IPS-NIHi11 (cell line): ENCODE data around the gene CBLC.

Source experiments
- DNase-seq: peaks from one replicate; pipeline ENCODE4 v3.0.0; 2012; ENCODE audit warnings: mixed read lengths, low spot score

Gene CBLC

DNA sequence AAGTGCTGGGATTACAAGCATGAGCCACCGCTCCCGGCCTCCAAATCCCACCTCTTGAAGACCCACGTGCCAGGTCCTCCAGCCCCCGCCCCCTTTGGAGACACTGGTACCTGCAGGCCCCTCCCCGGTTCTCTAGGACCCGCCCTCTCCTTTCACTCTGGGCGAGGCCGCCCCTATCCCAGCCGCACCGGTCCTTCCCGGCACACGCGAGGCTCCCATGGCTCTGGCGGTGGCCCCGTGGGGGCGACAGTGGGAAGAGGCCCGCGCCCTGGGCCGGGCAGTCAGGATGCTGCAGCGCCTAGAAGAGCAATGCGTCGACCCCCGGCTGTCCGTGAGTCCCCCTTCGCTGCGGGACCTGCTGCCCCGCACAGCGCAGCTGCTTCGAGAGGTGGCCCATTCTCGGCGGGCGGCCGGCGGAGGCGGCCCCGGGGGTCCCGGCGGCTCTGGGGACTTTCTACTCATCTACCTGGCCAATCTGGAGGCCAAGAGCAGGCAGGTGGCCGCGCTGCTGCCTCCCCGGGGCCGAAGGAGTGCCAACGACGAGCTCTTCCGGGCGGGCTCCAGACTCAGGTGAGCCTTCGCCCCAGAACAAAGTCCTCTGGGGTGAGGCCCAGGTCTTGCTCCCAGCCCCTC is at the start of gene CBLC:
Gene CBLC, plus strand, starts transcription at position 176 of the 633 bp plus-strand sequence. Its CDS starts 42 bp downstream, at position 218.
- DNase-seq = peak; percentile 95

DNA sequence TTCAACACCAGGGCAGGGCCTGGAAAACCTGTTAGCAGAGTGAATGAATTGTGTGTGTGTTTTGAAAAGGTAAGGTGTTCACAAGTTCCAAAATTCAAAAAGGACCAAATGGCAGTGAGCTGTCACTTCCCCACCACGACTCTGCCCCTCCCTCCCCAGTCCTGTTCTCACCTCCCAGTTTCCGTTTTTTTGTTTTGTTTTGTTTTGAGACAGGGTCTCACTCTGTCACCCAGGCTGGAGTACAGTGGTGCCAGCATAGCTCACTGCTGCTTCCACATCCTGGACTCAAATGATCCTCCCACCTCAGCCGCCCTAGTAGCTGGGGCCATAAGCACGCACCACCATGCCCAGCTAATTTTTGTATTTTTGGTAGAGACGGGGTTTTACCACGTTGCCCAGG is 49.5 kb upstream of the CBLC start:
- no peak for DNase-seq

GRCh38 chr19:44729516-44730033 is 48.1 kb upstream of the CBLC start:
- no peak for DNase-seq

DNA sequence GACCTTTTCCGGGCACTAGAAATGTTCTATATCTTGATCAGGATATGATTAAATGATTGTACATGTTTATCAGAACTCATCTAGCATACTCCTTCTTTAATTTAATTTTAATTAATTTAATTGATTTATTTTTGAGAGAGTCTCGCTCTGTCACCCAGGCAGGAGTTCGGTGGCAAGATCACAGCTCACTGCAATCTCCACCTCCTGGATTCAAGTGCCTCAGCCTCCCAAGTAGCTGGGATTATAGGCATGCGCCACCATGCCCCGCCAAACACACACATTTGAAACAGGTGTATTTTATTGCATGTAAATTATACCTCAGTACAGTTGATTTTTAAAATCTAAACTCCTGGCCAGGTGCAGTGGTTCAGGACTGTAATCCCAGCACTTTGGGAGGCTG is 46.6 kb upstream of the CBLC start:
- DNase-seq = no peak

GRCh38 chr19:44731622-44732021 is 46.1 kb upstream of the CBLC start:
- no peak for DNase-seq

DNA sequence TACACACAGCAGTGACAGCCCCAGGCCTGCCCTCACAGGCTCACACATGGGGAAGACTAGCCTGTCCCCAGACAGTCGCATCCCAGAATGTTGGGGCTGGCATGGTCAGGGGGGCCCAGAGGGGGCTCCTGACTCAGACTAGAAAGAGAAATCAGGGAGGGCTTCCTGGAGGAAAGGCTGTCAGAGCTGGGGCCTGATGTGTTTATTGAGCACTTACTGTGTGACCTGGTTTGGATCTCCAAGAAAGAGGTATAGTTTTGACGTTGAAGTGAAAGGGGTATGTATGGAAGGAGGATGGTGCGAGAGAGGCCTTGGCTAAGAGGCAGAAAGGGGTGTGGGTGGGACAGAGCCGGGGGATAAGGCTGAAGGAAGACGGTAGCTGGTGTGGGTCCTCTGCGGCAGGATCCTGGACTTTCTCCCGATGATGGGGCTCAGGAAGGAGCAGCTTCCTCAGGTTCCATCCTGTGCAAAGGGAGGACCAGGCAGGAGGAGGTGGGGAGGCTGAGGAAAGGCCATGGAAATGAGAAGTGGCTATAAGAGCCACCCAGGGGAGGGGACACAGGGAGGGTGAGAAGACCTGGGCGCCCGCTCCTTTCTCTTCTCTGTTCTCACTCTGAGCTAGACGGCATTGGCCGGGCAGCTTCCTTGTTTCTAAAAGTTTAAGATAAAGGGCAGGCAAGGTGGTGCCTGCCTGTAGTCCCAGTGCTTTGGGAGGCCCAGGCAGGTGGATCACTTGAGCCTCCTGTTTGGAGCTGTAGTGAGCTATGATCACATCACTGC is 45.3 kb upstream of the CBLC start:
- no peak for DNase-seq

DNA sequence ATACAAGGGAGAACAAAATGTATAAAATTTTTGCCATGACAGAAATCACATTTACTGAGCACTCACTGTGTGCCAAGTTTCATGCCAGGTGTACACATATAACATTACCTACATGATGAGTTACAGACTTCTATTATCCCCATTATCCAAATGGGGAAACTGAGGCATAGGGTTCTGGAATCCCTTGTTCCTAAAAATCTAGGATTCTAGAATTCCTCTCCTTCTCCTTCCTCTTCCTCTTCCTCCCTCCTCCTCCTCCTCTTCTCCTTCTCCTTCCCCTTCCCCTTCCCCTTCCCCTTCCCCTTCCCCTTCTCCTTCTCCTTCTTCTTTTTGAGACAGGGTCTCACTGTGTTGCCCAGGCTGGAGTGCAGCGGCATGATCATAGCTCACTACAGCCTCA is 43.3 kb upstream of the CBLC start:
- DNase-seq = no peak

DNA sequence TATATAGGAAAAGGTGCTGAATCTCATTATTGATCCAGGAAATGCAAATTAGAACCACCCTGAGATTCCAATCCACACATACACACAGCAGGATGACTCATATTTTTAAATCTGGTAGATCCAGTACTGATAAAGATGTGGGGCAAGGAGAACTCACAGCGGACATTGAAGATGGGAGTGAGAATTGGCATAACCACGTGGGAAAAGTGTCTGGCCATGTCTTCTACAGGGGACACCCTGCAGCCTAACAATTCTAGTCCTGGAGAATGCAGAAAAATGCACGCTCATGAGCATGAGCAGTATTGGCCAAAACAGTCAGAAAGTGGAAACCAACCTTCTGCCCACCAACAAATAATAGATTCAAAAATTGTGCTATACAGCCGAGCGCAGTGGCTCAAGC is 42.7 kb upstream of the CBLC start:
- DNase-seq = no peak

DNA sequence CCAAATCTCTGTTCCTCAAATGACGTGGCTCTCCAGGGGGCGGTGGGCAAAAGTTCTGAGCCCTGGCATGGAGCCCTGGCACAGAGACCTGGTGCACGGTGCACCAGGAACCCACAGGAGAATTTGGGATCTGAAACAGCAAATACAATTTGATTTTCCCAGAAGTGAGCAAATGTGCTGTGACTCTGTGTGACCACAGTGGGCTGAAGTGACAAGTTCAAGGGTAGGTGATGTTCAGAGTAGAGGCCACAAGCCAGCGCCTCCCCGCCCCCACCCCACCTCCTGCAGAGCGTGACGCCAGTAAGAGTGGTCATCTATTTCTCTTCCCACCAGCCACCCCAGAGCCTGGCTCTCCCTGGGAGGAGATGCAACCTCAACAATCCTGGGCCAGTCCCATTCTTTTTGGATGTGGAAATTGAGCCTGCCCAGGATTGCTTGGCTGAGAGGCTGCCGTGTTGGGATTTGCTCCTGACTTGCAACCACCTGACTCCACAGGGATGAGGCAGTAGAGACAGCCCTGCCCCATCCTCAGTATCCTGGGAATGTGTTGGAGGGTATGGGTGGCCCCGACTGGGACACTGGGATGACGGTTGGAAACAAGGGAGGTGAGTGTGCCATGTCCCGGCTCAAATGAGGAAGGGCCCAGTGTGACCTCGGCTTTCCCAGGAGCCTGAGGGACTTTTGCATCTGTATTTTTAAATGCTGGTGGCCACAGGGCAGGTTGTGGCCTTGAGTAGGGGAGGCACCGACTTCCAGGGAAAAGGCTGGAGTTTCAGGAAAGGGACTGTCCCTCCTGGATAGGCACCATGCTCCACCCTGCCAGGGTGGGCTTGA is 40.2 kb upstream of the CBLC start:
- no peak for DNase-seq

DNA sequence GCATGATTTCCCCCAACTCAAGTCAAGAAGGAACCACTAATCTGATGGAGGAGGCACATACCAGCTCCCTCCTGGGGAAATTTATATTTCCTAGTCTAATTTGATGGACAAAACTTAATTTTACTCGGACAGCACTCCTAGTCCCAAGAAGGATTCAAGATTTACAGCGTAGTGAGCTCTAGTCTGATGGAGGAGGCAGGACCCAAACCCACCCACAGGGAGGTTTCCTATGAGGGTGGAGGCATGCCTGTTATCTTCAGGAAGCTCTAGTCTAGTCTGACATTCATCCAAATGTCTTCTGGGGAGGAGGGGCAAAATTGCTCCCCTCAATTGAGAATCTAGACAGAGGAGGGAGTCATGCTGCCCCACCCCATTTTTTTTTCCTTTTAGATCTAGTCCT is 39.6 kb upstream of the CBLC start:
- DNase-seq = no peak

- no peak for DNase-seq
Observed at GRCh38 chr19:44738603-44739558, 38.8 kb upstream of the CBLC start.

DNA sequence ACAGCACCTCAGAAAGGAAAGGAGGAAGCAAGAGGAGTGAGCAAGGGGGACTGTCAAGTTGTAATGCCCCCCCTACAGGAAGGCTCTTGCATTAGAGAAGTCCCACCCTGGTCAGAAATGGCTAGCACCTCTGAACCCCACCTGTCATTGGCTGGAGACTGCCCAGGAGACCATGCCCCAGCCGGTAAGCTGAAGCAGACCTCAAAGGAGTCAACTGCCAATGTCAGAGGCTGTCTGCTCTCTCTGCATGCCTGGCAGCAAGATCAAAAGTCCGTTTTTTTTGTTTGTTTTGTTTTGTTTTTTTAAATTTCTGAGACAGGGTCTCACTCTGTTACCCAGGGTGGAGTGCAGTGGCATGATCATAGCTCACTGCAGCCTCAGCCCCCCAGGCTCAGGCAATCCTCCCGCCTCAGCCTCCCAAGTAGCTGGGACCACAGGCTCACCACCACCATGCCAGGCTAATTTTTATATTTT is 37.3 kb upstream of the CBLC start:
- DNase-seq = no peak

GRCh38 chr19:44741258-44741731 is 36.4 kb upstream of the CBLC start:
- DNase-seq = no peak

- DNase-seq = peak; percentile 69
Observed at GRCh38 chr19:44741841-44742329, 35.8 kb upstream of the CBLC start.

- DNase-seq = no peak
Observed at GRCh38 chr19:44742330-44743061, 35.2 kb upstream of the CBLC start.

DNA sequence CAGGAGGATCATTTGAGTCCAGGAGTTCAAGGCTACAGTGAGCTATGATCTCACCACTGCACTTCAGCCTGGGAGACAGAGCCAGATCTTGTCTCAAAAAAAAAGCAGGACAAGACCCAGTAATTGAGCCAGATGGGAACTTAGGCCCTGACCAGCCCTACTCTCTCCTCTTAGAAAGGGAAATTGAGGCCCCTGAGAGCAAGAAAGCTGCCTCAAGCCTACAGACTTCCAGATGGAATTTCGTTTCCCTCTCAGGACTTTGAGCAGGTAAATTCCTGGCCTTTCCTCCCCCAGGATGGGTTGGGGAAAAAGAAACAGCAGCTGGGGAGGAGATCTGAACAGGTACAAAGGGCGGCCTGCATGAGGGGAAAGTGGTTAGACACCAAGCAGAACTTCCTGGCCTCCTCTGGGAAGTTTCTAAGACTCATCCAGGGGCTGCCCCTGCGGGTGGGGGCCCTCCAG is 32.8 kb upstream of the CBLC start:
- DNase-seq = no peak

DNA sequence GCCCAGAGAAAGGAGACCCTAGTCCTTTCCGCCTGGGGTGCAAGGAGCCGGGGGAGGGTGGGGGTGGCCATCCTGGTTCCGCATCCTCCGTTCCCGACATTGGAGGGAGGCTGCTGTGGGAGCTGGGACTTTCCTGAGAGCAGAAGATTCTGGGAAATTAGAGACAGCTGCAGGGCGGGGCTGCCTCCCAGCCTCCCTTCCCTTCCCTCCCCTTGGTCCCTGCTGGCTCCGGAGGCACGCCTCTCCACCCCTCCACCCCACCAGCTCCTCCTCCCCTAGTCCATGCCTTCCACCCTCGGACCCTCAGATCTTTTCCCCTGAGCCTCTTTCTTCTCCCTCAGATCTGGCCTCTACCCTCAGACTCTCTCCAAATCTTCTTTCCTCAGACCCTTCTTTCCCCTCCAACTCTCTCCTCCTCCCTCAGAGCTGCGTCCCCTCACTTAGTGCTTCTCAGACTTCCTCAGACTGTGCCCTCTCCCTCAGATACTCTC is 32.3 kb upstream of the CBLC start:
- peak; percentile 56 for DNase-seq

DNA sequence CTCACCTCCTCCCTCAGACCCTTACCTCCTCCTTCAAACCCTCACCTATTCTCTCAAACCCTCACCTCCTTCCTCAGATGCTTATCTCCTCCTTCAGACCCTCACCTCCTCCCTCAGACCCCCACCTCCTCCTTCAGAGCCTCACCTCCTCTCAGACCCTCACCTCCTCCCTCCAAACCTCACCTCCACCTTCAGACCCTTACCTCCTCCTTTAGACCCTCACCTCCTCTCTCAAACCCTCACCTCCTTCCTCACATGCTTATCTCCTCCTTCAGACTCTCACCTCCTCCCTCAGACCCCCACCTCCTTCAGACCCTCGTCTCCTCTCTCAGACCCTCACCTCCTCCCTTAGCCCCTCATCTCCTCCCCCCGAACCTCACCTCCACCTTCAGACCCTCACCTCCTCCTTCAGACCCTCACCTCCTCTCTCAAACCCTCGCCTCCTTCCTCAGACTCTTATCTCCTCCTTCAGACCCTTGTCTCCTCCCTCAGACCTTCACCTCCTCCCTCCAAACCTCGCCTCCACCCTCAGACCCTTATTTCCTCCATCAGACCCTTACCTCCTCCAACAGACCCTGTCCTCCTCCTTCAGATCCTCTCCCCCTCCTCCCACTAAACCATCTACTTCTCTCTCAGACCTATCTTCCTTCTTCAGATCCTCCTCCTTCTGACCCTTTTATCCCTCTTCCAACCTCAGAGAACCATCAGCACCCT is 31.6 kb upstream of the CBLC start:
- no peak for DNase-seq

- no peak for DNase-seq
Observed at GRCh38 chr19:44746616-44746945, 31.1 kb upstream of the CBLC start.
